HuH-7 (cell line): ENCODE measurements around the gene FGGY.
"Not testable (repeated sequence)": the region's sequence is repeated elsewhere in the genome, so short reads cannot be mapped to it uniquely, and the experiment has no call there.

ENCODE experiments used
- DNase-seq: peaks from one replicate; pipeline ENCODE4 v3.0.0; 2011; ENCODE audit warnings: low spot score

FGGY gene

DNA sequence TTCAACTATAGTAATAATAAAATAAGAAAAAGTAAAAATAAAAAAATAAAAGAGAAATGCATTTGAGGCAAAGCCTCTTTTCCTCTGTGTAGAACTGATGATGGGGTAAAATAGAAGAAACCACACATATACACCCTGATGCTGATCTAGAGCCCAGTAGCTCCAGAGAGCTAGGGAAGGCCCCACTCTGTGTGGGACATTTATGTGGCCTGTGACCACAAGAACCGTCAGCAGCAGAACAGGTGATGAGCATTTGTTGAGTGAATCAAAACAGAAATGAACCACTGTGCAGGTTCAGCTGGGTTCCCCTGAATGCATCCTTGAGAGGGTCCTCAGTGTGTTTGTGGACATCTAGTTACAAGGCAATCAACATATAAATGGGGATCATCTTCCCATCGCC is 296.0 kb downstream of the FGGY start:
- no peak for DNase-seq

DNA sequence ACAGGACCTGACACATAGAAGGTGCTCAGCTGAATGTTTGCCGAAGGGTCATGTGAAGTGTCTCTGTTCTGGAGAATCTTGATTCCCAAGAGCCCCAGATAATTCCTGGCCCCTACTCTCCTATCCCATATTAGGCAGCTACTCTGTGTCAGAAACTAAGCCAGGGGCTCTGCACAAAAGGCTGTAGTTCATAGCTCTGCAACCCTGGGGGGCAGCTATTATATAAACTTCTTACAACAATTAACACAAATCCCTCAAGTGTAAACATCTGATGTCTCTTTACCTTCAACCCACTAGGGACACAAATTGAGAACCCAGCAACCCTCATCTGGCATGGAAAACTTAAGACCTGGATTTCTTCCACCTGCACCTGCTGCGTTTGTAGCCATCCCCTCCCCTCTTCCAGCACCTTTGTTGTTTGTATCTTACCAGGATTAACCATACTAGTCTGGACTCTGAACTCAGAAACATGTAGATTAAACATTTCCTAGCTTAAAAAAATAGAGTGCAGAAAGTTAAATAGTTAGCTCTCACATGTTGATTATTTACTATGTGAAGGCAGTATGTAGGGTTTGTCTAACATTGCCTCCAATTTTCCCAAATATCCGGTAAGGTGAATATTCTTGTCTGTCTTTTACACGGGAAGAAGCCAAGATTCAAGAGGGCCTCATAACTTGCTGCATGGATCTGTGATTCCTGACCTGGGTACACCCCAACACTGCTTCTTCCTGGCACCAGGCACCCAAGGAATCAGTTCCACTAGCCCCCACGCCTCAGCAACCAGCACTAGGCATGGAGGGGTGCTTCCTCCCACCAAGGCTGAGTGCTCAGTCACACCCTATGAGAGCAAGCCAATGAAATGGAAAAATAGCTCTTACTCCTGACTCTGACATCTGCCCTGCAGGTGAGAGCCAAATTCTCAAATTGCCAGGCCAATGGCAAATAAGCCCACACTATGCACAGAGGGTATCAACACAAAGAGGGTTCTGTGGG is 297.2 kb downstream of the FGGY start:
- DNase-seq = no peak

DNA sequence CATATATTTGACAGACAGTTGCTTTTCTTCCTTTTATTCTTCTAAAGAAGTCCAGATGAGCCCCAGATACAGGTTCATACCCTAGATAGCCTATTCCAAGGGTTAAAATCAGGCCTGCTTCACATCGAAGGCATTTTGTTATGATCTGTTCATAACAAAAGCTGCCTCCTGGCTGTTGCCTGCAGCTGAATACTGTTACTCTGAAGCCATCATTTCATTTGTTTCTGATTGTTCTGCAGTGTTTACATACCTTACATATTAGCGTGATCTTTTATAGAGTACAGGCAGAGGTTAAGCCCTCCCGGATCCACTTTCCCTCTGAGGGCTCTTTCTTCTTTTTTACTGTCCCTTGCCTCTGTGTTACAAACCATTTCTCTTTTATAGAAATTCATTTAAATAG is 298.9 kb downstream of the FGGY start:
- no peak for DNase-seq

DNA sequence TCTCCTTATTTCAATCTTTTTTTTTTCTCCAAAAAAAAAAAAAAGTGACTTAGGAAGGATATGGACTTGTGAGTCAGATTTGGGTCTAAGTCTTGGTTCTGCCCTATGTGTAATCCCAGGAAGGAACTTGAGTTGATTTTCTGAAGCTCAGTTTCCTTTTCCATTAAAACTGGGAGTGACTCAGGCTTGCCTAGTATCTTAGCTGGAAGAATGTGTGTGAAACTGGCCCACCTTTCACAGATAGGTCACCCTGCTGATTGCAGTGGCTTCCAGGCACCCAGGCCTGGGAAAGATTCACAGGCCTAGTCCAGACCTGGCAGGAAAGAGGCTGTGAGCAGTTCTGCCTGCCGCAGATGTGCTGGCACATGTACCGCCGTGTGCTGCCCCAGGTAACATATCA is 299.5 kb downstream of the FGGY start:
- no peak for DNase-seq

DNA sequence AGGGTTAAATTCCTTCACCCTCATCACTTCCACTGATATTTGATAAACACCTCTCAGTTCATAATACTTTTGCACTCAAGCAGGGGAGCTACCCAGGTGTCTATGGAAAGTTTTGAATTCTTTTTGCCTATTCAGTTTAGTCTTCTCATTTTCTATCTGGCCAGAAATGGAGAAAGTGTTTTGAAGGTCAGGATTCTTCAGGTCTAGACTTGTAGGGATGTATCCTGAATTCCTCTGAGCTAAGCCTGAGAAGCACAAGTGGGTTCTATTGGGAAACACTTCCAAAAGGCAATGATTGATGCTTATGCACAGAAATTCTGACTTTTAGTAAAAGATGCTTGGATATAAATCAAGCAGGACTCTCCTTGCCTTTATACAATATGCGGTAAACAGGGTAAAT is 300.1 kb downstream of the FGGY start:
- DNase-seq = no peak

DNA sequence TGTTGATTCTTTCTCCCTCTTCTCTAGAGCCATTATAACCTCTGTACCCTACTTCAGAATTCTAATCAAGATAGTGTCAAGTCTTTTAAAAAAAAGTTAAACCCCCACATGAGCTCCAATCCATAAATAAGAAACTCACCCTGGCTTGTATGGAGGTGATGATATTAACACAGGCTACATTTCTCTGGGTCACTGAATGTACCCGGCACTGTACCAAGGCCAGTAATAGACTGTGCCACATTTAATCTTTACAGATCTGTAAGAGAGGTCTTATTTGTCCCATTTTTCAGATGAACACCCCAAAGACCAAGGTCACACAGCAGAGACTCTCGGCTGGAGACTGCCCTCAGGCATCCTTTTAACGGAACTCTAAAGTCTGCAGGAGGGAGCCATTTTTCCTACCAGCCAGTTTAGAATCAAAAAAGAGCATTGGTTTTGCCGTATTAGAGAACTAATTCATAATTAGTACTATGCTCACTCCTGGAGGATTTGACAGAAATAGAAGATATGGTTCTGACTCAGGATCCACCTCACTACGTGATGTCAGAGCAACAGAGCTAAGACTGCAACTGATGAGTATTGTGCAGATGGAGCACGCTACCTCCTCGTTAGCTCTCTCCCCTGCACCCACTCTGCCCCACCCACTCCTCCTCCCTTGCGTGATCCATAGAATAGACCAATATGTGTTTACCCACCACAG is 300.7 kb downstream of the FGGY start:
- no peak for DNase-seq

DNA sequence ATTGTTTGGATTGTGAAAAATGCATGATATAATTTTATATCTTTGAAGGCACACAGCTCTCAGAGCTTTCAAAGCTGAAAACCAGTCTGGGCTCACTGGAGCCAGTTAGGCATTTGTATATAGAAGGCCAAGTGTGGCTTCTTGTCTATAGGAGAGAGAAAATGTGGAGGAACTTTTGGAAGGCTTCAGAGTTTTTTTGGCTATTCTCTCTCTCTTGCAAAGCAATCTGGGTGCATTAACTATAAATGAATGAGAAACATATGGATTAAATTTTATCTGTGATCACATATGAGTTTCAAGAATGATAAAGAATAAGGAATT is 301.2 kb downstream of the FGGY start:
- DNase-seq = no peak

DNA sequence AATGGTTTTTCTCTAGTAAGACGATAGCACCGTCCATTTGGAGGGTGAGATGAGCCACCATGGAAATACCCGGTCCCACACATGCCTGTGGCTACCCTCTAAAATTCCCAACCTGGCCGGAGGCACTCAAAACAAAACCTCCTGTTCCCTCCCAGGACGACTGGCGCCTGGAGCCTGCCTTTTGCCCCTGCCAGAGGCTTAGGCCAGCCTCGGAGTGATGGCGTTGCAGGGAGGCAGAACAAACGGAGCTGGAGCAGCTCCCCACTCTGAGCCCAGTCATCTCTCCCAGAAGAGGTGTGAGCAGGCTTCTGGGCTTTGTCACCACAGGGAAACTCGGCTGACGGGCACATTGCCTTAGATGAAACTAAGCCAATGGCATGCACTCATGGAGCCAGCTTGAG is 304.1 kb downstream of the FGGY start:
- DNase-seq = no peak

DNA sequence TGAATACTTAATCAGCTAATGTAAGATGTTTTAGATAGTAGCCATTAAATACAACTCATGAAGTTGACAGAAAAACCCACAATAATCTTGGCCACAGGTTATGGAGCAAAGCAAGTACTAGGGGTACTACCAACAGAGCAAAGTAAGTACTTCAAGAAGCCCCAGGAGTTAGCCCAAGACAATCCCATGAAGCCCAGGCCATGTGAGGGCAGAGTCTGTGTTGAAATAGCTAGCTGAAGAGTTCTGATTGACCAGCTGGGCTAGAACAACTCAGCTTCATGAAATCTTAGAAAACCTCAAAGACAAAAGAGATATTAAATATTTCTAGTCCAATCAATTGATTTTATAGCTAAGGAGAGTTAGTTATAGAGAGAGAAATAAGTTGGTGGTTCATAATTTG is 304.9 kb downstream of the FGGY start:
- no peak for DNase-seq

DNA sequence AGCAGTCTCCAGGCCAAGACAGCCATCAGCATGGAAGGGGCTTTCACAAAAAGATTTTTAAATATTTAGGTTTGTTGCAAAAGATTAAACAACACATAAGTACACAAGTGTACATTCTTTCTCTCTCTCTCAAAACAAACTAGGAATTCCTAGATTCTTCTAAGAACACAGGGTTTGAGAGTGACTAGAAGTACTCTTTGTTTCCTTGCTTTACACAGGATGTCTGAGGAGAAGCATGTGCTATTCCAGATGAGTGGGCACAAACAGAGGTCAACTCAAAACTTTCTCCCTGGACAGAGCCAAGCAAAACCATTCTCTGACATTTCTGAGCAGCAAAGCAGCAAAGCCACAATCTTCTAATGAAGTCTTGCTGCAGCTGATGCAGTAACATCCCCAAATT is 307.3 kb downstream of the FGGY start:
- DNase-seq = no peak

DNA sequence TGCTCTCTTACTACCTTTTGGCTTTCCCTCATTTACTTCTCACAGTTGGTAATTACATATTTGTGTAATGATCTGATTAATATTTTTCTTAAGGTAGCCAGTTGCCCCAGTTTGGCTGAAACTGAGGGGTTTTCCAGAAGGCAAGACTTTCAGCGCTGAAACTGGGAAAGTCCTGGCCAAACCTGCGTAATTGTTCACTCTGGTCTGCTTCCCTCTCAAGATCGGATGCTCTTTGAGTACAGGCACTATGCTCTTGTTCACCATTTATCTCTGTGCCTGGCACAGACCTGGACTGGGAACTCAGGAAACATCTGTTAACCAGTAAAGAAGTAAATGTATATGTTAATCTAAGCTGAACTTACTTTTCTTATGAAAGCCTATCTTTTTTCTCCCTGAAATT is 308.3 kb downstream of the FGGY start:
- no peak for DNase-seq

DNA sequence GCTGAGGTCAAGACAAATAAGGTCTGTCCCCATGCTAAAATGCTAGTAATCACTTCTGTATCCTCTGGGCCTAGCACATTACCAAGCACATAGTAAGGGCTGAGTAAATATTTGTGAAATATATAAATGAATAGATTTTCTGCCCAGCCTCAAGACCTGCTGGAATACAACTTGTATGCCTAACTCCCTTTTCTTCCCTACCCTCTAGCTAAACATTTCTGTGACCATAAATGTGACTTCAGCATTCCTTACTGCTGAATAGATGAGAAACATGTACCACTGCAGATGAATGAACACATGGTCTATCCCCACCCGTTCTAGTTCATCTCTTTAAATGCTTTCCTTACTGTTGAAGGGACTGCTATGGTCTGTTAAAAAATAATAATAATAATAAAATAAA is 308.9 kb downstream of the FGGY start:
- no peak for DNase-seq

DNA sequence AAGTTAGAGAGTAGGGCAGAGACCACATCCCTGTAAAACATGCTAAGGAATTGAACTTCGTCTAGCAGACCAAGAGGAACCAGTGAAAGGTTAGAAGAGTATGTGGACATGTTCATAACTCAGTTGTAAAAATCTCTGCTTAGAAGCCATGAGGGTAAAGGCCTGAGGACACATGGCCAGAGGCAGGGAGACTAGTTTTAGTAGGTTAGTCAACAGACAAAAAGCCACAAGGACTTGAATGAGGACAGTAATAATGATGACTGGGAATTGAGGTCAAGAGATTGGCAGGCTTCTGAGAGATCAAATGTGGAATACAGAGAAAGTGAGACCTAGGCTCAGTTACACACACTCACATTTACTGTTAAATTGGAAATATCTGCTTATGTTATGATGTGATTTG is 312.4 kb downstream of the FGGY start:
- DNase-seq = no peak

DNA sequence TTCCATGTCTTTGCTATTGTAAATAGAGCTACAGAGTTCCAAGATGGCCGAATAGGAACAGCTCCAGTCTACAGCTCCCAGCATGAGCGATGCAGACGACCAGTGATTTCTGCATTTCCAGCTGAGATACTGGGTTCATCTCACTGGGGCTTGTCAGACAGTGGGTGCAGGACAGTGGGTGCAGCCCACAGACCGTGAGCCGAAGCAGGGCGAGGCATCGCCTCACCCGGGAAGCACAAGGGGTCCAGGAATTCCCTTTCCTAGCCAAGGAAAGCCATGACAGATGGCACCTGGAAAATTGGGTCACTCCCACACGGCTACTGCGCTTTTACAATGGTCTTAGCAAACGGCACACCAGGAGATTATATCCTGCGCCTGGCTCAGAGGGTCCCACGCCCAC is 313.6 kb downstream of the FGGY start:
- not testable (repeated sequence) for DNase-seq

DNA sequence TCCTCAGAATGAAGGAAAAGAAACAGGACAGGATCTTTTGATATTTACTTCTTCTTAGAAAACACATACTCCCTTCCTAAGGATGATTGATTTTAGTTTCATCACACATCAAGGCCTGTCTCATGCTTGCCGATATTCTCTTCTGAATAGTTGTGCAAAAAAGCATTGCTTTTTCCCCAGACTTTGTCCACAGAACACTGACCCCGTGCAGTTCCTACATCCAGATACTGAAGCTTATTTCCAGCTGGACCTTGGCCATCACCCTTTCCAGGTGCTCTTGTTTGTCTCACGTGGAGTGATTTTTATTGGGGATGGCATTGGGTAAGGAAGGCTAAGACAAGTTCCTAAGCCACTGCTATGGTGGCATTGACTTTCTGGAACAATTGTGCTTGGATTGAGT is 320.5 kb downstream of the FGGY start:
- DNase-seq = no peak

DNA sequence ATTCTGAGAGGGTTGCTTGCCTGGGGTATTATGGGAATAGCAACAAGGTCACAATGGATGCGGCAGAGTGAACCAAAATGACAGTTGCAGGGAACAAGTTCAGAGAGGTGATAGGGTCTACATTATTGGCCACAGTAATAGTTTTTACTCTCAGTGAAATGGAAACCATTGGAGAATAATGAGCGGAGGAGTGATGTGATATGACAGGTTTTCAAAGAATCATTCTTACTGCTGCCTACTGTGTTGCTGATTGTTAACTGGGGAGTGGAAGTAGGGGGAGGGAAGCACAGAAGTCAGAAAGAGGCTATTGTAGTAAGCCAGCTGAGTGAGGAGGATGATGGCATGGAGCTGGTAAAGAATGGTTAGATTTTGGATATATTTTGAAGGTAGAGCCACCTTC is 322.7 kb downstream of the FGGY start:
- DNase-seq = no peak

DNA sequence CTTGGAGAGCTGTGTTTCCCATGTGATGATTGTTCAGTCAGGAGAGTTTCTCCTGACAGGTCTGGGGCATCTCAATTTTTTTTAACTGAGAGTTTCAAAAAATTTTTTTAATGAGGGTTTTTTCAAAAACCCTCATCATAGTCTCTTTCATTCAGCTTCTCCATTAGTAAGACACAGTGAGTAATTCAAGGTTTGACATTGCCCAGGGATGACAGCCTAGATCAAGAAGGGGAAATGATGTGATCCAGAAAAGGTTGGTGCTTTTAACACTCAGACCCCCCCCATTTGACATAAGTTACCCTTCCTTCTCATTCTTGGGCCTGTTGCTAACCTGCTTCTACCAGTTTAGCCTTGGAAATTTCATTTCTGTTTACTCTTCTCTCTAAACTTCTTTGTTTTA is 328.5 kb downstream of the FGGY start:
- DNase-seq = no peak

DNA sequence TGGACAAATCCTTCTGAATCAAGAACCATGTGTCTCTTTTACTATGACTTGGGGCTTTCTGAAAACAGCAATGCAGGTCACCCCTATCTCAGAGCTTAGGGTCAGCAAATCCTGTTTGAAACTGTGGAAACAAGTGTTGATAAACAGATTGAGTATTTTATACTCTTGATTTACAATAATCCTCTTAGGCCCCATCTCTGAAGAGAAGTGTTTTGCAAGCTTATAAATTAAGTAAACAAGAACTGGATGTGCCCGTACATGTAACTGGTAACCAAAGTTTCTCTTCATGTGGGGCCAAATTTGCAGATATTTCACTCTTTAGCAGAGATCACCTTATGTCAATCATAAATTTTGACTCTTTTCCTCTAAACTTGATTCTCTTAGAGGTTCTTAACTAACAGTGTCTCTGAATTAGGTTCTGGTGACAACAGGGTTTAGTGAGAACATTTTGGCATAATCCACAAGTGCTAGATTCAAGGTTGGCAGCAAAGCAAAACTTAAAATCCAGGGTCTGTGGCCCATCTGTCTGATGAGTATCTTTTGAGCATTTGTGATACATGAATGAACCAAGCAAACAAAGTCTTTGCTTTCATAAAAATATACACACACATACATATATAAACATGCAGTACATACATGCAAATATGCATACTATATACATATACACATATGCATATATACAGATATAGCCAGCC is 334.8 kb downstream of the FGGY start:
- DNase-seq = no peak

DNA sequence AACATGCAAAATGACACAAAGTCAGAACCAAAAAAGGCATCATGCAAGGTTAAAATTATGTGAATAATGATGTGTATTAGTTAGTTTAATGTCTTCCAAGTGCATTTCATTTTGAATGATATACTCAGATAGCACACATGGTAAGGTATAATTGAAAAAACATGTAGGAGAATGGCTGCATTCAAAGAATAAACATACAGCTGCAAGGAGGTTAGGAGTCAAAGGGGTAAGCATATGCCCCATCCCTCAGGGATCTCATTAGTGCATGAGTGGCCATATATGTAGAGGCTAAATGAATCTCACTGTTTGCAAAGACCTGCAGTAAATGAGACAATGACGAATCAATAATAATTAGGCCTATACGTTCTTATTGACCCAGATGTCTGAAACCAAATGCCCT is 338.2 kb downstream of the FGGY start:
- no peak for DNase-seq

DNA sequence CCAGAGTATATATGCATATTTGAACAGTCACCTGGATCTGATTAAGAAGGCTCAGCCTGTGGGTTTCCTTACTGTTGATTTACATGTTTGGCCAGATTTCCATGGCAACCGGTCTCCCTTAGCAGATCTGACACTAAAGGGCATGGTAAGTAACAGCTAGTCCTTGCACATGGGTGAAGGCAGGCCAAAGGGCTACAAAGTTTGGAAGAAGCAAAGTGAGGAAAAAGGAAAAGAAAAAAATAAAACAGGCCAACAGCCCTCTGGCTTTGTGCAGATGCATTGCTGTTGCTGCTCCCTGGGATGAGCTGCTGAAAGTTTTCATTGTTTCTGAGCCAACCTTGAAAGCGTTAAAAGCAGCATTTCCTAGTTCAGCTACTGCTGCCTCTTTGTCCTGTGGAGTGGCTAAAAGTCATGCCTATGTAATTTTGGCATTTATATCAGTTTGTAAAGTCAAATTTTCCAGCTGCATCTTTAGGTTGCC is 341.4 kb downstream of the FGGY start:
- no peak for DNase-seq

DNA sequence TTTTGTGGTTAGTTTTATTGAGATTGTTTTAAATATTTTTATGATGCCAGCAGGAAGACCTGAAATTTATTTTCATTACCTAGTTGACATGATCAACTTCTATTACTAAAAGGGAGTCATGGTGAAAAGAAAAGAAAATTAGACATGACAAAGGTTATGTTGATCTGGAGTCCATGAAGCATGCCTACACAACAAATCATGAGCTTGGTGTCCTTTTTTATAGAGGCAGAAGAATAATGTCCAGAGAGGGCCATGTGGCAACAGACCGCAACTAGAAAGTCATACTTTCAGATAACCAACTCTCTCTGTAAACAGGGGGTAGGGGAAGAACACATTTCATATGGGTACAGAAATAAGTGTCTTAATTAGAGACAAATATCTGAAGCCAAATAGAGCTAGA is 342.4 kb downstream of the FGGY start:
- no peak for DNase-seq

DNA sequence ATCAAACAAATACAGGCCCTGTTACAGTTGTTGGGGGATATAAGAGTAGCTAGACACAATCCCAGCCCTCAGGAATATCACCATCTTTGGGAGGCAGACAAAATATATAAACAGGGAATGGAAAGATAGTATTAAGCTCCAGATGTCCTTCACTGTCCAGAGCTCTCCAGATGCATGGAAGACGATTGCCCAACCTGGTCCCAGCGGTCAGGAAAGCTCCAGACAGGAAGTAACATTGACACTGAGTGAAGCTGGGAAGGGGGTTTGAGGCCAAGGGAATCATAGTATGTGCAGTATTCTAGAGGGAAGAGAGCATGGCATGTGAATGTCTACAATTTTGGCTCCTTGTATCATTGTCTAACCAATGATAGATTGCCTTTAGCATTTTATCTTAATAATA is 344.0 kb downstream of the FGGY start:
- no peak for DNase-seq

DNA sequence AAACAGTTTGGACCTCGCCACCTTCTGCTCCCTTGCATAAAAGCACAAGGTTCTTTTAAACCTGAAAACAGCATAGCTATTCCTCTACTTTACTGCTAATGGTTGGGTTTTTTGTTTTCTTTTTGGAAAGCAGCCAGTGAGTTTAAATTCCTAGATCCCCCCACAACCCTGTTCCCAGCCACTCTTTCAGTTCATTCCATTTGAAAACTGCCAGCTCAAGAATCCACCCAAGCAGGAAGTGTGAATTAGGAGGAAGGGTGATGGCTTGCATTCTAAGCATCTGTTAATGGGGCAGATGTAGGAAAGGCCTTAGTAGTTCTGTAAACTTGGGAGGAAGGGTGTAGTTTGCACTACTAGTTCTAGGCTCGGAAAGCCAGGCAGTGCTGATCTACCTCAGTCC is 344.9 kb downstream of the FGGY start:
- DNase-seq = no peak
